ENCODE measurements around the gene CAMTA1. TPM values are rescaled to one million over a fixed set of nuclear protein-coding genes. Genes with fewer than 3 reads are reported as not detected.

The CAMTA1 gene
- total RNA-seq, 4 donors from 2014 or later = 86.3 to 170 (median 132) TPM

GRCh38 chr1:7621334-7622219 is 836.3 kb downstream of the CAMTA1 start:
- Histone ChIP-seq H3K4me1 (peaks cover 0 to 5% (median 0%) of the 10 kb centered on the region in 3 donors), H3K27ac (no peak overlapping the region), H3K36me3 (no peaks in the 10 kb centered on the region), H3K4me3 (no peak overlapping the region), H3K27me3 (peaks cover 55% of the 10 kb centered on the region), H3K9me3 (no peaks in the 10 kb centered on the region)
- no peak for ATAC-seq
- WGBS, 2 donors (ENCODE audit: low coverage in 1 of 2) = 33 to 46% methylated on average over 15 to 17 of the region's 24 CpGs
- no peak for TF ChIP-seq POLR2A (IDR thresholded peaks at IDR 0.05)
- no peak for TF ChIP-seq CTCF (IDR thresholded peaks at IDR 0.05)
- no peak for TF ChIP-seq EP300 (IDR thresholded peaks at IDR 0.05)
- TF ChIP-seq POLR2AphosphoS5 (IDR thresholded peaks at IDR 0.05) = no peak

- H3K27me3 ChIP-seq = peaks cover 68% of the 10 kb centered on the region
- 69 to 86% methylated on average over 5 to 6 of the region's 8 CpGs for WGBS, 2 donors (ENCODE audit: low coverage in 1 of 2)
These were observed 838.6 kb downstream of the CAMTA1 start for GRCh38 chr1:7623842-7624241.

GRCh38 chr1:7624791-7625355 is 839.6 kb downstream of the CAMTA1 start:
- Histone ChIP-seq H3K27me3 (peaks cover 76% of the 10 kb centered on the region), H3K9me3 (no peaks in the 10 kb centered on the region), H3K27ac (no peak overlapping the region), H3K4me3 (no peak overlapping the region), H3K4me1 (peaks cover 0 to 5% (median 0%) of the 10 kb centered on the region in 3 donors), H3K36me3 (no peaks in the 10 kb centered on the region)
- no peak for TF ChIP-seq POLR2AphosphoS5 (IDR thresholded peaks at IDR 0.05)
- TF ChIP-seq CTCF (IDR thresholded peaks at IDR 0.05) = no peak
- TF ChIP-seq EP300 (IDR thresholded peaks at IDR 0.05) = no peak
- no peak for TF ChIP-seq POLR2A (IDR thresholded peaks at IDR 0.05)
- ATAC-seq = no peak
- WGBS, 2 donors (ENCODE audit: low coverage in 1 of 2) = 58 to 72% methylated on average over 3 to 4 of the region's 7 CpGs

More at GRCh38 chr1:7623842-7624241, 838.6 kb downstream of the CAMTA1 start:
- no peak overlapping the region for H3K27ac ChIP-seq
- no peaks in the 10 kb centered on the region for H3K36me3 ChIP-seq
- H3K4me3 ChIP-seq = no peak overlapping the region
- TF ChIP-seq EP300 (IDR thresholded peaks at IDR 0.05) (no peak), CTCF (IDR thresholded peaks at IDR 0.05) (no peak), POLR2A (IDR thresholded peaks at IDR 0.05) (no peak), POLR2AphosphoS5 (IDR thresholded peaks at IDR 0.05) (no peak)
- no peak for ATAC-seq
- peaks cover 0 to 5% (median 0%) of the 10 kb centered on the region in 3 donors for H3K4me1 ChIP-seq
- H3K9me3 ChIP-seq = no peaks in the 10 kb centered on the region

DNA sequence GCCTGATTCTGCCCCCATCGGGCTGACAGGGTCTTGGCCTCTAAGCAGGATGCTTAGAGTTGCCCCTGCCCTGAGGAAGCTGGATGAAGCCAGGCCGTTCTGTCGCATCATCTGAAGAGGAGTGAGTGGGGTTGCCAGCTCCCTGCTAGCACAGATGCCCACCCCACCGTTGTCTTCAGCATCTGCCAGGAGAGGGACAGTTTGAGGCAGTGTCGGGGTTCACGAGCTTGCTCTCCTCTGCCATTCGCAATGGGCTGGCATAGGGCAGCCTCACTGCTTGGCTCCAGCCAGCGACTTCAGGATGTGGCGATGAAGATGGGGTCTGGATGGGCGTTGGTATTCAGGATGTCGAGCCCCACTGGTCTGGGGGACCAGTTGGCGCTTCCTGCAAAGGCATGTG is 840.1 kb downstream of the CAMTA1 start:
- peaks cover 0 to 5% (median 0%) of the 10 kb centered on the region in 3 donors for H3K4me1 ChIP-seq
- no peak overlapping the region for H3K27ac ChIP-seq
- H3K36me3 ChIP-seq = no peaks in the 10 kb centered on the region
- H3K4me3 ChIP-seq = no peak overlapping the region
- 60% methylated on average over 1 of the region's 12 CpGs; no CpG with 5 or more reads in 1 of the 2 donors for WGBS, 2 donors (ENCODE audit: low coverage in 1 of 2)
- peaks cover 76% of the 10 kb centered on the region for H3K27me3 ChIP-seq
- H3K9me3 ChIP-seq = no peaks in the 10 kb centered on the region
- no peak for TF ChIP-seq EP300 (IDR thresholded peaks at IDR 0.05)
- ATAC-seq = no peak

DNA sequence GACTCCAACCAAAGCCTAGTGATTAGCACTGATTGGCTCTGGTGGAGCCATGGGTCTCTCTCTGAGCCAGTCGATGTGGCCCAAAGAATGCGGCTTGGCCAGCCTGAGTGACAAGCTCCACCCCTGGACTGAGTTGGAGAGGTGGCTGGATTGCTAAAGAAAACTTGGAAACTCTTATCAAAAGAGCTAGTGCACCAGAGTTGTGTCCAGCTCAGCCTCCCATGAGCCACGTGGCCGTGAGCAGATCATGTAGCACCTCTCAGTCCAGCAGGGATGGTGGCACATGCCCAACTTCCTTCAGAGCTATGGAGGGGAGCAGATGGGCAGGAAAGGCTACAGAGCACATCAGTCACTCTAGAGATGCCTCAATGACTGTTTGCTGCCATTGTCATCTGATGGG is 843.0 kb downstream of the CAMTA1 start:
- no peak overlapping the region for H3K4me3 ChIP-seq
- peaks cover 83% of the 10 kb centered on the region for H3K27me3 ChIP-seq
- no peaks in the 10 kb centered on the region for H3K36me3 ChIP-seq
- H3K27ac ChIP-seq = no peak overlapping the region
- no peaks in the 10 kb centered on the region for H3K9me3 ChIP-seq
- no peak for TF ChIP-seq CTCF (IDR thresholded peaks at IDR 0.05)
- TF ChIP-seq EP300 (IDR thresholded peaks at IDR 0.05) = no peak
- TF ChIP-seq POLR2A (IDR thresholded peaks at IDR 0.05) = no peak
- no peak for TF ChIP-seq POLR2AphosphoS5 (IDR thresholded peaks at IDR 0.05)
- WGBS, 2 donors (ENCODE audit: low coverage in 1 of 2) = no CpG with 5 or more reads among the region's 4 CpGs
- H3K4me1 ChIP-seq = no peaks in the 10 kb centered on the region
- ATAC-seq = no peak
